Prostate gland (tissue), 2 donors: ENCODE measurements around the gene MAOA.

Experiments
- POLR2AphosphoS5 ChIP-seq: sonication (generic); formaldehyde crosslinking; IDR thresholded peaks from one replicate; pipeline ENCODE4 v1.6.1; 2017; ENCODE audit warnings: antibody characterized with exemption
- TF ChIP-seq, protein P1 (sequence below), 4 experiments: fragments of 200-600 bp in 2 of 4; fragments of 450-650 bp in 2 of 4; sonication (generic) in 2 of 4; IDR thresholded peaks; 1 replicate in 3 of 4; 2 replicates in 1 of 4; pipeline ENCODE4 v1.5.1; 2016 to 2019; ENCODE audit warnings: antibody characterized with exemption in 4 of 4, mild to moderate bottlenecking in 2 of 4, moderate library complexity in 2 of 4

DNA sequence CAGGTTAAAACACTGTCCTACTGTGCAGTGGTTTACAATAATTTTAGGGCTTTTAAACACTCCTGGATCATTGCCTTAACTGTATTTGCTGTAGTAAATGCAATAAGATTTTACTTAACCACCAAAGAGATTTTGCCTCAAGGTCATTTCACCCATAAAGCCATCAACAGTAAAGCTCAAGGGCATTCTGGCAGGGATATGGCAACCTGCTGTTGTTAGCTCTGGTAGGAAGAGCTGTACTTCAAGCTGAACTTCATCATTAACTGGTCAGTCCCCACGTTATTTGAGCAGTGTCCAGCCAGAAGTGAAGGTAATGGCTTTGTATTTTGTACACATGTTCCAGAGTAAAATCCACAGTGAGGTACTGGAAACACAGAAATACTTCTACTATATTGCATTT is 26.9 kb upstream of the MAOA start:
- TF ChIP-seq, protein P1, sequence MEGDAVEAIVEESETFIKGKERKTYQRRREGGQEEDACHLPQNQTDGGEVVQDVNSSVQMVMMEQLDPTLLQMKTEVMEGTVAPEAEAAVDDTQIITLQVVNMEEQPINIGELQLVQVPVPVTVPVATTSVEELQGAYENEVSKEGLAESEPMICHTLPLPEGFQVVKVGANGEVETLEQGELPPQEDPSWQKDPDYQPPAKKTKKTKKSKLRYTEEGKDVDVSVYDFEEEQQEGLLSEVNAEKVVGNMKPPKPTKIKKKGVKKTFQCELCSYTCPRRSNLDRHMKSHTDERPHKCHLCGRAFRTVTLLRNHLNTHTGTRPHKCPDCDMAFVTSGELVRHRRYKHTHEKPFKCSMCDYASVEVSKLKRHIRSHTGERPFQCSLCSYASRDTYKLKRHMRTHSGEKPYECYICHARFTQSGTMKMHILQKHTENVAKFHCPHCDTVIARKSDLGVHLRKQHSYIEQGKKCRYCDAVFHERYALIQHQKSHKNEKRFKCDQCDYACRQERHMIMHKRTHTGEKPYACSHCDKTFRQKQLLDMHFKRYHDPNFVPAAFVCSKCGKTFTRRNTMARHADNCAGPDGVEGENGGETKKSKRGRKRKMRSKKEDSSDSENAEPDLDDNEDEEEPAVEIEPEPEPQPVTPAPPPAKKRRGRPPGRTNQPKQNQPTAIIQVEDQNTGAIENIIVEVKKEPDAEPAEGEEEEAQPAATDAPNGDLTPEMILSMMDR (IDR thresholded peaks at IDR 0.05), result no peak
- no peak for TF ChIP-seq POLR2AphosphoS5
